Germinal center (tissue), 1 donor: ENCODE data around the gene PGGHG.
"Not testable (repeated sequence)": the region's sequence is repeated elsewhere in the genome, so short reads cannot be mapped to it uniquely, and the experiment has no call there.

ENCODE experiments used
- DNase-seq: peaks from one replicate; pipeline ENCODE4 v3.0.0; 2012; ENCODE audit warnings: mixed read lengths, low spot score

Gene PGGHG

DNA sequence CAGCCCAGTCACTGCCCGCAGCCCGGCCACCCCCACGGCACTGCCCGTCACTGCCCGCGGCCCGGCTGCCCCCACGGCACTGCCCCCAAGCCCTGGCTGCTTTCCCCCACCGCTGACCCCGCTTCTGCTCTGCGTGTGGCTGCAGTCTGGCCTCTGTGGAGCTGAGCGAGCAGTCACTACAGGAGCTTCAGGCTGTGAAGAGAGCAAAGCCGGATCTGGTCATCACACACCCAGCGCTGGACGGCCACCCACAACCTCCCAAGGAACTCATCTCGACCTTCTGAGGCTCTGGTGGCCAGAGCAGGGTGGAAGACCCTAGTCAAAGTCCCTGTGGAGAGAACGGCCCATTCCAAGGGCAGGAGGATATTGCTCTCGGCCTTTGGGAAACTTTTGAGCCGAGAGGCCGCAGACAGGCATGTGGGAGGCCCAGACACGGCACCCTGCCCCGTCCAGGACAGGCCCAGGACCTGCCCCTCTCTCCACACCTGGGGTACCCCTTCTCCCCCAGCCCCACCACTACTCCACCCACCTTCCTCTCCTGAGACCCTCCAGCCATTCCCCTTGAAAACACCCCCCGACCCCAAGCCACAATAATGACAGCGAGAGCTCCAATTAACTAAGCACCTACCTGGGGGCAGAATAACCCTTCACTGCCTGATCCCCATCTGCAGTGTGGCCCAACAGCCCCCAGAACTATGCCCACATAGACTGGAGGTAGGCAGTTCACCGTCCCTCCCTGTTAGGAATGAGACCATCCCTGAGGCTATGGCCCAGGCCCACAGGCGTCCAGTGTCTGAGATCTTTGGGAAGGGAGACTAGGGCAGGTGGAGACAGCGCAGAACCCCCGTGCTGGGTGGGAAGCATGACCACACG is 3.7 kb upstream of the PGGHG start:
- DNase-seq, result no peak

- no peak for DNase-seq
Measured at GRCh38 chr11:285894-286220, 3.1 kb upstream of the PGGHG start.

- DNase-seq, result not testable (repeated sequence)
Measured at GRCh38 chr11:286977-287820, 1.7 kb upstream of the PGGHG start.

- no peak for DNase-seq
Measured at GRCh38 chr11:287821-288477, 977 bp upstream of the PGGHG start.

GRCh38 chr11:289398-289711 is 429 bp downstream of the PGGHG start:
- no peak for DNase-seq

GRCh38 chr11:289712-290620 is 1.0 kb downstream of the PGGHG start:
- no peak for DNase-seq

- DNase-seq, result no peak
Measured at GRCh38 chr11:290621-291231, 1.8 kb downstream of the PGGHG start.

DNA sequence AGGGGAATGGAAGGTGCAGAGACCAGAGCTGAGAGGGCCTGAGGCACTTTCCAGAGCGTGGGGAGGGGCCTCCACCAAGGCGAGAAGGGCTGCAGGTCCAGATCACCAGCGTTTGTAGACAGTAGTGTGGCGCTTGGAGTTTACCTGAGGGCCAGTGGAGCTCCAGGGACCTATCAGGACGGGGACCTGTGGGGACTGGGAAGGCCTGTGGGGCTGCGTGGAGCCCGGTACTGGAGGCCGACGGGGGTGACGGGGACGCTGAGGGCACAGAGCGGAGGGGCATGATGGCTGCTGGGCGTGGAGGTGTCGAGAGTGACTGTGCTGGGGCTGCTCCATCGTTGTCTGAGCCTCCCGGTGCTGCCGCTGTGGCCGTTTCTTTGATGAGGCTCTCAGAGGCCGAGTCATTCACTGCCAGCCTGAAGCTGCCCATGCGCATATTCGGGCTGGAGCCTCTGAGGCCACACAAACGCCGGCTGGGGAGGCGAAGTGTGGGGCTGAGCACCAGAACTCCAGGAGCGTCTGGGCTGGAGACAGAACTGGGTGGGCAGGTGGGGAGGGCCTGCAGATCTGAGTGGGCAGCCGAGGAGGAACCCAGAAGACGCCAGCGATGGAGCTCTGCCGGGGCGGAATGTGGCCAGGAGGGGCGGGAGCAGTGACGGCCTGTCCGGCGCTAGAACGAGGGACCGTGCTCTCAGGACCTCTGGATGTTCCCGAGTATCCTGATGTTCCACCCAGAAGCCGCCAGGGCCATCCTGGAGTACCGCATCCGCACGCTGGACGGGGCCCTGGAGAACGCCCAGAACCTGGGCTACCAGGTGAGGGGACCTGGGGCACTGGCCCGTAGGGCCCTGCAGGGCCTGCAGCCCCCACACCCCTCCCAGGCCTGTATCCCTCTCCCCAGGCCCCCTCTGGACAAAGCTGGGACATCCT is 2.6 kb downstream of the PGGHG start:
- no peak for DNase-seq

- DNase-seq, result no peak
Measured at GRCh38 chr11:292211-293121, 3.5 kb downstream of the PGGHG start.

DNA sequence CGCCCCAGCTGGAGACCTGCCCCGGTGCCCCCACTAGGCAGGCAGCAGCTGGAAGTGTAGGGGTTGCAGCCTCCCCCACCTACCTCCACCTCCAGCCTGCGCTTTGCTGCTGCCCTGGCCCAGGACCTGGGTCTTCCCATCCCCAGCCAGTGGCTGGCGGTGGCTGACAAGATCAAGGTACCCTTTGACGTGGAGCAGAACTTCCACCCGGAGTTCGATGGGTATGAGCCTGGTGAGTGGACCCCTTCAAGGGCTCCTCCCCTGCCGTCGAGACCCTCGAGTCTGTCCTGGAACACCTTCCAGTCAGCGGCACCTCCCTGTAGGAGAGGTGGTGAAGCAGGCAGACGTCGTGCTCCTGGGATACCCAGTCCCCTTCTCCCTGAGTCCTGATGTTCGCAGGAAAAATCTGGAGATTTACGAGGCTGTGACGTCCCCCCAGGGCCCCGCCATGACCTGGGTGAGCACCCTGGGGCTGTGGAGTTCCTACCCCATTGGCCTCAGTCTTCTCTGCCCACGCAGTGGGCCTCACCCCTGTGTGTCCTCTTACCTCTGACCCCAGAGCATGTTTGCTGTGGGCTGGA is 4.4 kb downstream of the PGGHG start:
- DNase-seq, result no peak

DNA sequence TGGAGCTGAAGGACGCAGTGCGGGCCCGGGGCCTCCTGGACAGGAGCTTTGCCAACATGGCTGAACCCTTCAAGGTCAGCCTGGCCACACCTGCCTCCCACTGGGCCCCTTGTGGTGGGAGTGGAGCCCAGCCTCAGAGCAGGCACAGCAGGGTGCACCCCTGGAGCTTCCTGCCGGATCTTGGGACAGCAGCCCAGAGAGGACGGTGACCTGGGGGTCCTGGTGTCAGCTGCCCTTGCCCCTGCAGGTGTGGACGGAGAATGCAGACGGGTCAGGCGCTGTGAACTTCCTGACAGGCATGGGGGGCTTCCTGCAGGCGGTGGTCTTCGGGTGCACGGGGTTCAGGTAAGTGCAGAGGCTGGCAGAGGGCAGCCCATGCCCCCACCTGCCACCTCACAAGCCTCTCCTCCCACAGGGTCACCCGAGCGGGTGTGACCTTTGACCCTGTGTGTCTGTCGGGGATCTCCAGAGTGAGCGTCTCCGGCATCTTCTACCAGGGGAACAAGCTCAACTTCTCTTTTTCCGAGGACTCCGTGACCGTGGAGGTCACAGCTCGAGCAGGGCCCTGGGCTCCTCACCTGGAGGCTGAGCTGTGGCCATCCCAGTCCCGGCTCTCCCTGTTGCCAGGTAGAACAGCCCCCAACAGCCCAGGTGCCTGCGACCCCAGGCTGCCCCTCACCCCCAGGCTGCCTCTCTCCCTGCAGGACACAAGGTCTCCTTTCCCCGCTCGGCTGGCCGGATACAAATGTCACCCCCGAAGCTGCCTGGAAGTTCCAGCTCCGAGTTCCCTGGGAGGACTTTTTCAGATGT is 5.1 kb downstream of the PGGHG start:
- DNase-seq, result no peak

DNA sequence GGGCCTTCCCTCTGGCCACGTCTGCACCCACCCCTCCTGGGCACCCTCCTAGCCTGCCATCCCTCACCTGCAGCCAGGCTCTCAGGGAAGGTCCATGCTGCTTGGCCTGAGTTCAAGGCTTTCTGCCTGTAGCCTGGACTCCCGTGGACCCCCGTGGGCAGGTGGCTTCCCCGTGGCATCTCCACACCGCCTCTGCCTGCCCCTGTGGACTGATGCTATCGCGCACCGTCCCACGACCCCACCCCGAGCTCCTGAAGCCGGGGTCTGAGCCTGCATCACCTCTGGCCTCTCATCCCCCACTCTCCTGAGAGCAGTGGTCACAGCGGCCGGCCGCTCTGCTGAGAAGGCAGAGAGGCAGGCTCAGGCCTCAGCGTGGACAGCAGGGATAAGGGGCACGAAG is 5.9 kb downstream of the PGGHG start:
- no peak for DNase-seq

DNA sequence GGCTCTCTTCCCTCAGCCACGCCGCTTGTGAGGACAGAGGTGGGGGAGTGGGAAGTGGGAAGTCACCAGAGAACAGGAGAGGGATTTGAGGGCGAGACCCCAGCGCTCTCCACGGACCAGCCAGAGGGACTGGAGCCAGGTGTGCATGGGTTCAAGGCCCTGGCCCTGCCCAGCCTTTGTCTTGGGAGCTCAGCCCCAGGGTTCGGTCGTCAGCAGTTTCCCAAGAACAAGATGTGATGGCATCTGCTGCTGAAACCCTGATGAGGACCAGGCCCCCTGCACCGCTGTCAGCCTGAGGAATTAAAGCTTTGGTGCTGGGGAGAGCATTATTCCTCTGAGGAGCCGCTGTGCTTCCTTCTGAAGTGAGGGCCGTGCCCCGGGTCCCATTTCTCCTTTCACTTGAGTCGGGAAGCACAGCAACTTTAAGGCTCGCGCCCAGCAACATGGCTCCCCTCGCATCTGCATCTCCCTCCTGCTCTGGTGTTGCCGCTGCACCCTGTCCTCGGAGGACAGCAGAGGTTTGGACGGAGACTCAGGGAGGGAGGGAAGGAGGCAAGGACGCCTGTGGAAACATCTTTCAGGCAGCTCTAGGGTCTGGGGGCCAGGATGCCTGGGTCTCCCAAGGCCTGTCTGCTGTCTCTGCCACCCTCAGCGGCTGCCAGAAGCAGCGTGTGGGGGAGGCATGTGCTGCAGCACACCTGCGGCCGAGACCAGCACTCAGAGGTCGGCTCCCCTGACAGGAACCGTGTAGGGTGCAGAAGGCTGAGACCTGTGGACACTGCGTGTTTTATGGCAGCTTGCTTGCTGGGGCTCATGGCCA is 6.6 kb downstream of the PGGHG start:
- no peak for DNase-seq

GRCh38 chr11:296171-297050 is 7.5 kb downstream of the PGGHG start:
- DNase-seq, result no peak

GRCh38 chr11:297051-297585 is 8.2 kb downstream of the PGGHG start:
- DNase-seq, result no peak
